Thoracic aorta (tissue), 2 donors: ENCODE results near the gene ASIC4. TPM values are rescaled to one million over a fixed set of nuclear protein-coding genes. Genes with fewer than 3 reads are reported as not detected.

Experiments used
- ATAC-seq: fragments of 150-250 bp; one replicate; pipeline ENCODE4 v1.8.0; 2017; ENCODE audit warnings: low read depth; ENCODE audit not compliant: insufficient number of reproducible peaks, low FRiP score
- DNase-seq: peaks from one replicate; pipeline ENCODE4 v3.0.0-alpha.2; 2020; ENCODE audit warnings: low spot score
- H3K27ac ChIP-seq, 2 donors: fragments of 200-600 bp; sonication (generic); 1 replicate in 1 of 2; 2 replicates in 1 of 2; pipeline ENCODE4 v1.5.1; 2016; ENCODE audit warnings: mild to moderate bottlenecking in 2 of 2, moderate library complexity in 2 of 2
- H3K27me3 ChIP-seq: fragments of 200-600 bp; sonication (generic); replicated peaks from 2 replicates; pipeline ENCODE4 v1.6.0; 2016; ENCODE audit warnings: mild to moderate bottlenecking; ENCODE audit not compliant: insufficient read depth
- H3K36me3 ChIP-seq: fragments of 200-600 bp; sonication (generic); one replicate; pipeline ENCODE4 v1.5.1; 2016
- H3K4me1 ChIP-seq, 2 donors: fragments of 200-600 bp; sonication (generic); 1 replicate in 1 of 2; 2 replicates in 1 of 2; pipeline versions ENCODE4 v1.5.1 to v1.6.0; 2016; ENCODE audit warnings: low read depth in 2 of 2, mild to moderate bottlenecking in 1 of 2; ENCODE audit not compliant: control insufficient read depth in 1 of 2
- H3K4me3 ChIP-seq: fragments of 200-600 bp; sonication (generic); 2 replicates; pipeline ENCODE4 v1.5.1; 2016; ENCODE audit warnings: mild to moderate bottlenecking
- H3K9me3 ChIP-seq: fragments of 200-600 bp; sonication (generic); 2 replicates; pipeline ENCODE4 v1.5.1; 2016
- CTCF ChIP-seq: fragments of 200-600 bp; sonication (generic); IDR thresholded peaks from one replicate; pipeline ENCODE4 v1.5.1; 2019; ENCODE audit warnings: antibody characterized with exemption
- total RNA-seq, 2 donors: library from RNA; depleted of rRNA; stranded (reverse); fragments of >200 nt; gene quantifications; one replicate each; pipeline versions ENCODE4 v1.1.0 to v1.2.3, GENCODE V29; 2016

The ASIC4 gene
- total RNA-seq, 2 donors from 2014 or later, result 0.41 TPM; not detected in 1

DNA sequence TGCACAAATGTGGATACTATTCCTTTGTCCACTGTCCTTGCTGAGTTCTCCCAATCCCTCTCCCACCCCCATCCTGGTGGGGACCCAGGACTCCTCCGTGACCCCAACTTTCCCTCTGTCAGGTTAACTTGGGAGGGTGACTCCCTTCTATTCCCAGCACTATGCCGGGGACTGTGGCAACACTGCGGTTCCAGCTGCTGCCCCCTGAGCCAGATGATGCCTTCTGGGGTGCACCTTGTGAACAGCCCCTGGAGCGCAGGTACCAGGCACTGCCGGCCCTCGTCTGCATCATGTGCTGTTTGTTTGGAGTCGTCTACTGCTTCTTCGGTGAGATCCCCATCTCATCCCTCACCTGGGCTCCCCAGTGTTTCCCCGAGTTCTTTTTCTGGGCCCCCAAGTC is 30.3 kb downstream of the ASIC4 start:
- ATAC-seq (no peak), DNase-seq (no peak)
- no peaks in the 10 kb centered on the region for H3K9me3 ChIP-seq
- peak overlapping the region; percentile 71 to 94 for H3K27ac ChIP-seq
- H3K27me3 ChIP-seq, result no peaks in the 10 kb centered on the region
- peaks cover 18% of the 10 kb centered on the region for H3K36me3 ChIP-seq
- peak overlapping the region; percentile 91 for H3K4me3 ChIP-seq
- H3K4me1 ChIP-seq, result peaks cover 15 to 24% of the 10 kb centered on the region in 2 donors
- no peak for TF ChIP-seq CTCF

DNA sequence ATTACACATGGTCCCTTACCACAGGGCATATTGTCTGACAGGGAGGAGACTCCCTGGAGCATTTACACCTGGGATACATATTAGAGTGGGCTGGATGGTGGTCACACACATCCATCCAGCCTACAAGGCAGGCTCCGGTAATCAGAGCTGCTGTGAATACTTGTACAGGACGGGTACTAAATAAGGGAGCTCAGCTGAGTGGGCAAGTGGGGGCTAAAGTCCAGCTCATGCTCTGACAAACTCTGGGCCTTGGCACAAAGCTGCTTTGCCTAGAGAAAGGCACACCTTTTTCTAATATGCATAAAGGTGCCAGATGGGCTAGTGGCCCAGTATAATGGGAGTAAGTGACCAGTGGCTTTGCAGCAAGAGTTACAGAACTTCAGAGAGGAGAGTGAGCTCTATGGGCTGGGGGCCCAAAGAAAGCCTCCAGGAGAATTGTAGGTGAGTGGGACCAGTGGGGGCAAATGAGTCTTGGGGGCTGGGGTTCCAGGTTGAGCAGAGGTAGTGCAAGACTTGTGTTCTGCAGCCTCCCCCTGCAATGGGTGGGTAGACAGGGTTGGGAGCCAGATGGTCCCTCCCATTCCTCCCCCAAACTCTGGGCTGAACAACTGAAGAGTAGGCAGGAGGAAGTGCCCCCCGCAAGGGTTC is 31.1 kb downstream of the ASIC4 start:
- no peak for TF ChIP-seq CTCF
- no peak overlapping the region for H3K4me3 ChIP-seq
- H3K9me3 ChIP-seq, result no peaks in the 10 kb centered on the region
- H3K4me1 ChIP-seq, result peaks cover 15 to 24% of the 10 kb centered on the region in 2 donors
- H3K27ac ChIP-seq, result no peak overlapping the region
- peaks cover 11% of the 10 kb centered on the region for H3K36me3 ChIP-seq
- ATAC-seq, result no peak
- no peak for DNase-seq
- H3K27me3 ChIP-seq, result no peaks in the 10 kb centered on the region

DNA sequence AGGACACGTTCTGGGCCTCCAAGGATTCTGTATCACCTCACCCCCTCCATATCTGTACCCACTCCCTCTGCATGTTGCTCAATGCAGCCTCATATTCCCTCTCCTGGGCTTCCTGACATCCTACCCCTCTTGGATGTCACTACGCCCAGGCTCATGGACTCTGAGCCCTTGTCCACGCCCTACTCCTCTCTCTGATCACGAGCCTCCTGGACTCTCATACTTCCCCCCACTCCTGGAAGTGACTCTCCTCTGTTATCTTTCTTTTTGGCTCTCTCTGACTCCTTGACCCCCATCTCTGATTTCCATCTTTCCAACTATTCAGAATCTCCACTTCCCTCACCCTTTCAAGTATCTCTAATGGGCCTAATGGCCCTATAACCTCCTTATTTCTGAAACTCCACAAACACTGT is 31.7 kb downstream of the ASIC4 start:
- H3K4me1 ChIP-seq, result peaks cover 15 to 24% of the 10 kb centered on the region in 2 donors
- TF ChIP-seq CTCF, result no peak
- H3K4me3 ChIP-seq, result no peak overlapping the region
- H3K36me3 ChIP-seq, result peaks cover 5% of the 10 kb centered on the region
- H3K27me3 ChIP-seq, result no peaks in the 10 kb centered on the region
- H3K27ac ChIP-seq, result no peak overlapping the region
- no peaks in the 10 kb centered on the region for H3K9me3 ChIP-seq
- ATAC-seq, result no peak
- DNase-seq, result no peak

DNA sequence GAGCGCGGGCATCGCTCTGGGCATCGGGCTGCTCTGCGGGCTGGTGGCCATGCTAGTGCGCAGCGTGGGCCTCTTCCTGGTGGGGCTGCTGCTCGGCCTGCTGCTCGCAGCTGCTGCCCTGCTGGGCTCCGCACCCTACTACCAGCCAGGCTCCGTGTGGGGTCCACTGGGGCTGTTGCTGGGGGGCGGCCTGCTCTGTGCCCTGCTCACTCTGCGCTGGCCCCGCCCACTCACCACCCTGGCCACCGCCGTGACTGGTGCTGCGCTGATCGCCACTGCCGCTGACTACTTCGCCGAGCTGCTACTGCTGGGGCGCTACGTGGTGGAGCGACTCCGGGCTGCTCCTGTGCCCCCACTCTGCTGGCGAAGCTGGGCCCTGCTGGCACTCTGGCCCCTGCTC is 33.3 kb downstream of the ASIC4 start:
- H3K36me3 ChIP-seq, result no peaks in the 10 kb centered on the region
- no peaks in the 10 kb centered on the region for H3K9me3 ChIP-seq
- ATAC-seq, result no peak
- no peak for TF ChIP-seq CTCF
- H3K27ac ChIP-seq, result no peak overlapping the region
- peaks cover 11 to 22% of the 10 kb centered on the region in 2 donors for H3K4me1 ChIP-seq
- no peak for DNase-seq
- H3K27me3 ChIP-seq, result no peaks in the 10 kb centered on the region
- H3K4me3 ChIP-seq, result no peak overlapping the region

DNA sequence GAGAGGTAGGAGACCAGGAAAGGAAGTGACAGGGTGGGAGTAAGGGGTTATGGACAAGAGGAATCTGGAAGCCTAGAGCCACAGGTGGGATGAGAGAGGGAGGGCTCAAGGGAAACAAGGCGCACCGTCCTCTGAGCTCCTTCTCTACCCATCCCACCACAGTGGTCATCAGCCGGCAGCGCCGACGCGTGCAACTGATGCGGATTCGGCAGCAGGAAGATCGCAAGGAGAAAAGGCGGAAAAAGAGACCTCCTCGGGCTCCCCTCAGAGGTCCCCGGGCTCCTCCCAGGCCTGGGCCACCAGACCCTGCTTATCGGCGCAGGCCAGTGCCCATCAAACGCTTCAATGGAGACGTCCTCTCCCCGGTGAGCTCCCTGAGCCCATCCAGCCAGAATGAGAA is 34.7 kb downstream of the ASIC4 start:
- TF ChIP-seq CTCF, result no peak
- DNase-seq (no peak), ATAC-seq (no peak)
- Histone ChIP-seq H3K27me3 (no peaks in the 10 kb centered on the region), H3K9me3 (no peaks in the 10 kb centered on the region), H3K36me3 (no peaks in the 10 kb centered on the region), H3K27ac (no peak overlapping the region), H3K4me1 (peaks cover 16 to 27% of the 10 kb centered on the region in 2 donors), H3K4me3 (no peak overlapping the region)
